Panc1 (cell line): ENCODE measurements around the gene SLC6A6. TPM values are rescaled to one million over a fixed set of nuclear protein-coding genes. Genes with fewer than 3 reads are reported as not detected.
A peak's percentile ranks its signal among the peaks of the same experiment; 100 is the strongest.

Experiments
- ATAC-seq: fragments of 200-7000 bp; cut with Tn5 transposase; 2 replicates; pipeline ENCODE4 v1.9.1; 2020; ENCODE audit warnings: mild to moderate bottlenecking, moderate library complexity
- BruUV-seq: library from RNA; stranded (reverse); fragments of 400-500 nt; replicated peaks from 2 replicates; lab custom pipeline; 2021; lab: Mats Ljungman, UMichigan
- CTCF ChIA-PET: fragments of 300-600 bp; sonication (Branson Sonifier 250); formaldehyde crosslinking; loops from one replicate; lab custom pipeline; 2022; ENCODE audit warnings: antibody characterized with exemption; lab: Charles Lee
- POLR2A ChIA-PET: fragments of 300-600 bp; sonication (Branson Sonifier 250); formaldehyde crosslinking; loops from one replicate; lab custom pipeline; 2022; ENCODE audit warnings: antibody characterized with exemption; lab: Charles Lee
- DNase-seq: peaks from one replicate; pipeline ENCODE4 v3.0.0-alpha.2; 2010; ENCODE audit warnings: low read depth, low spot score
- H3K27ac ChIP-seq: 2 replicates; pipeline ENCODE4 v1.5.1; 2011; ENCODE audit warnings: mild to moderate bottlenecking, low read length, inconsistent platforms
- H3K27me3 ChIP-seq: fragments of 200-500 bp; sonication (Bioruptor generic); 2 replicates; pipeline ENCODE4 v1.6.0; 2014; ENCODE audit warnings: low read length, inconsistent platforms; ENCODE audit not compliant: control insufficient read depth, insufficient read depth
- H3K36me3 ChIP-seq: fragments of 200-500 bp; sonication (Bioruptor generic); 2 replicates; pipeline ENCODE4 v1.5.1; 2014; ENCODE audit warnings: inconsistent platforms, mild to moderate bottlenecking, low read length, moderate library complexity; ENCODE audit not compliant: control insufficient read depth, insufficient read depth
- H3K4me1 ChIP-seq: 2 replicates; pipeline ENCODE4 v1.5.1; 2011; ENCODE audit warnings: inconsistent platforms, mild to moderate bottlenecking, low read length, moderate library complexity; ENCODE audit not compliant: control insufficient read depth, insufficient read depth
- H3K4me3 ChIP-seq, 2 experiments: 2 replicates each; pipeline ENCODE4 v1.5.1; 2011 to 2012; ENCODE audit warnings: low read depth in 2 of 2, low read length in 2 of 2, mild to moderate bottlenecking in 2 of 2, inconsistent platforms in 1 of 2, moderate library complexity in 1 of 2
- H3K9me3 ChIP-seq: fragments of 200-500 bp; sonication (Bioruptor generic); 2 replicates; pipeline ENCODE4 v1.5.1; 2014; ENCODE audit warnings: low read depth, mild to moderate bottlenecking, inconsistent platforms, low read length, moderate library complexity; ENCODE audit not compliant: control insufficient read depth, insufficient read depth
- POLR2AphosphoS5 ChIP-seq: IDR thresholded peaks from 2 replicates; pipeline ENCODE4 v1.6.1; 2012; ENCODE audit warnings: mild to moderate bottlenecking, low read depth, low read length, moderate library complexity
- SIN3A ChIP-seq: IDR thresholded peaks from 2 replicates; pipeline ENCODE4 v1.6.1; 2012; ENCODE audit warnings: low read depth, mild to moderate bottlenecking, low read length, moderate library complexity, borderline replicate concordance; ENCODE audit not compliant: insufficient read depth
- TCF7L2 ChIP-seq: IDR thresholded peaks from 2 replicates; pipeline ENCODE4 v1.6.1; 2011; ENCODE audit warnings: mild to moderate bottlenecking, low read depth, low read length, inconsistent platforms
- in situ Hi-C: cut with HindIII; loops from 2 replicates; pipeline ENCODE4 v1.10.0; 2016; ENCODE audit warnings: low sequenced_read_pairs, low pct_unique_long_range_greater_than_20kb
- intact Hi-C: fragments of 100-400 bp; cut with micrococcal nuclease; formaldehyde crosslinking; loops from one replicate; pipeline ENCODE4 v1.10.0; 2022; ENCODE audit not compliant: unreplicated experiment
- total RNA-seq: library from RNA; stranded (reverse); gene quantifications from one replicate; pipeline ENCODE4 v1.2.1, GENCODE V29; 2021; ENCODE audit not compliant: unreplicated experiment
- TF ChIP-seq, protein P1 (sequence below), 2 experiments: IDR thresholded peaks; 2 replicates each; pipeline ENCODE4 v1.6.1; 2011 to 2012; ENCODE audit warnings: low read depth in 2 of 2, control low read depth in 1 of 2, low read length in 1 of 2, mild to moderate bottlenecking in 1 of 2, moderate library complexity in 1 of 2; ENCODE audit not compliant: insufficient read depth in 1 of 2
- TF ChIP-seq, protein P2 (sequence below): fragments of 450-650 bp; IDR thresholded peaks from 2 replicates; pipeline ENCODE4 v1.5.1; 2017; ENCODE audit warnings: mild to moderate bottlenecking

SLC6A6 gene
- total RNA-seq, 1 experiment from 2014 or later = 61.0 TPM

DNA sequence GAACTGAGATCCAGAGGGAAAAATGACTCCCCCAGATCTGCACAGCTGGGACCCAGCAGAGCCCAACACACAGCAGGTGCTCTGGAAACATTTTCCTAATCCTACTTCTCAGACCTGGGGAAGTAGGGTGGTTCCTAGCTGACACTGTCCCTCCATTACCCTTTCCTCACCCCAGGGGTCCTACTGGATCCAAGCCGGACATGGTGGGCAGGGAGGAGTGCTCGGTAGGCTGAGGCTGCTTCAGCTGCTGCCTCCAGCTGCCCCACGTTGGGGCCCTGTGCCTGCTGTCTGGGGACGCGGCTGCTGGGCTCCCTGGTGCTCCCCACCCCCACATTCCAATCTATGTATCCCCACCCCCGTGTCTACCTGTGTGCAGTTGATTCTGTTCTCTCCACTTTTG lies 29.8 kb upstream of the SLC6A6 start:
- Histone ChIP-seq H3K27me3 (no peaks in the 10 kb centered on the region), H3K27ac (peak overlapping the region; percentile 44), H3K36me3 (no peaks in the 10 kb centered on the region), H3K4me1 (peaks cover 34% of the 10 kb centered on the region), H3K4me3 (no peak overlapping the region), H3K9me3 (no peaks in the 10 kb centered on the region)
- DNase-seq (no peak), ATAC-seq (no peak)
- CTCF ChIA-PET = no interaction called here
- BruUV-seq = no TSS peak
- in situ Hi-C loops (no loop called here), intact Hi-C loops (no loop called here)
- TF ChIP-seq, protein P1, sequence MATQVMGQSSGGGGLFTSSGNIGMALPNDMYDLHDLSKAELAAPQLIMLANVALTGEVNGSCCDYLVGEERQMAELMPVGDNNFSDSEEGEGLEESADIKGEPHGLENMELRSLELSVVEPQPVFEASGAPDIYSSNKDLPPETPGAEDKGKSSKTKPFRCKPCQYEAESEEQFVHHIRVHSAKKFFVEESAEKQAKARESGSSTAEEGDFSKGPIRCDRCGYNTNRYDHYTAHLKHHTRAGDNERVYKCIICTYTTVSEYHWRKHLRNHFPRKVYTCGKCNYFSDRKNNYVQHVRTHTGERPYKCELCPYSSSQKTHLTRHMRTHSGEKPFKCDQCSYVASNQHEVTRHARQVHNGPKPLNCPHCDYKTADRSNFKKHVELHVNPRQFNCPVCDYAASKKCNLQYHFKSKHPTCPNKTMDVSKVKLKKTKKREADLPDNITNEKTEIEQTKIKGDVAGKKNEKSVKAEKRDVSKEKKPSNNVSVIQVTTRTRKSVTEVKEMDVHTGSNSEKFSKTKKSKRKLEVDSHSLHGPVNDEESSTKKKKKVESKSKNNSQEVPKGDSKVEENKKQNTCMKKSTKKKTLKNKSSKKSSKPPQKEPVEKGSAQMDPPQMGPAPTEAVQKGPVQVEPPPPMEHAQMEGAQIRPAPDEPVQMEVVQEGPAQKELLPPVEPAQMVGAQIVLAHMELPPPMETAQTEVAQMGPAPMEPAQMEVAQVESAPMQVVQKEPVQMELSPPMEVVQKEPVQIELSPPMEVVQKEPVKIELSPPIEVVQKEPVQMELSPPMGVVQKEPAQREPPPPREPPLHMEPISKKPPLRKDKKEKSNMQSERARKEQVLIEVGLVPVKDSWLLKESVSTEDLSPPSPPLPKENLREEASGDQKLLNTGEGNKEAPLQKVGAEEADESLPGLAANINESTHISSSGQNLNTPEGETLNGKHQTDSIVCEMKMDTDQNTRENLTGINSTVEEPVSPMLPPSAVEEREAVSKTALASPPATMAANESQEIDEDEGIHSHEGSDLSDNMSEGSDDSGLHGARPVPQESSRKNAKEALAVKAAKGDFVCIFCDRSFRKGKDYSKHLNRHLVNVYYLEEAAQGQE (IDR thresholded peaks at IDR 0.05; ENCODE audit: insufficient read depth in 1 of 2, low read depth in 2 of 2, low read length in 1 of 2) = no peak
- no peak for TF ChIP-seq POLR2AphosphoS5
- no peak for TF ChIP-seq TCF7L2
- TF ChIP-seq, protein P2, sequence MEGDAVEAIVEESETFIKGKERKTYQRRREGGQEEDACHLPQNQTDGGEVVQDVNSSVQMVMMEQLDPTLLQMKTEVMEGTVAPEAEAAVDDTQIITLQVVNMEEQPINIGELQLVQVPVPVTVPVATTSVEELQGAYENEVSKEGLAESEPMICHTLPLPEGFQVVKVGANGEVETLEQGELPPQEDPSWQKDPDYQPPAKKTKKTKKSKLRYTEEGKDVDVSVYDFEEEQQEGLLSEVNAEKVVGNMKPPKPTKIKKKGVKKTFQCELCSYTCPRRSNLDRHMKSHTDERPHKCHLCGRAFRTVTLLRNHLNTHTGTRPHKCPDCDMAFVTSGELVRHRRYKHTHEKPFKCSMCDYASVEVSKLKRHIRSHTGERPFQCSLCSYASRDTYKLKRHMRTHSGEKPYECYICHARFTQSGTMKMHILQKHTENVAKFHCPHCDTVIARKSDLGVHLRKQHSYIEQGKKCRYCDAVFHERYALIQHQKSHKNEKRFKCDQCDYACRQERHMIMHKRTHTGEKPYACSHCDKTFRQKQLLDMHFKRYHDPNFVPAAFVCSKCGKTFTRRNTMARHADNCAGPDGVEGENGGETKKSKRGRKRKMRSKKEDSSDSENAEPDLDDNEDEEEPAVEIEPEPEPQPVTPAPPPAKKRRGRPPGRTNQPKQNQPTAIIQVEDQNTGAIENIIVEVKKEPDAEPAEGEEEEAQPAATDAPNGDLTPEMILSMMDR = no peak
- no peak for TF ChIP-seq SIN3A
- POLR2A ChIA-PET = no interaction called here

- TF ChIP-seq POLR2AphosphoS5 (no peak), SIN3A (no peak), TCF7L2 (no peak)
- TF ChIP-seq, protein P1 (IDR thresholded peaks at IDR 0.05; ENCODE audit: insufficient read depth in 1 of 2, low read depth in 2 of 2, low read length in 1 of 2) = no peak
- TF ChIP-seq, protein P2 = no peak
- H3K4me3 ChIP-seq = no peak overlapping the region
- POLR2A ChIA-PET = interaction anchor here (0.6 kb wide), 1 partner anchor 17 kb away, joined by 4 read pairs; no protein-coding TSS in a partner anchor
- H3K27ac ChIP-seq = no peak overlapping the region
- in situ Hi-C loops (no loop called here), intact Hi-C loops (no loop called here)
- CTCF ChIA-PET = interaction anchor here (0.7 kb wide), 1 partner anchor 478 kb away, joined by 3 read pairs; no protein-coding TSS in a partner anchor
- no peaks in the 10 kb centered on the region for H3K36me3 ChIP-seq
- no peaks in the 10 kb centered on the region for H3K27me3 ChIP-seq
- DNase-seq (no peak), ATAC-seq (no peak)
- no peaks in the 10 kb centered on the region for H3K9me3 ChIP-seq
- BruUV-seq = no TSS peak
- peaks cover 34% of the 10 kb centered on the region for H3K4me1 ChIP-seq
Observed at GRCh38 chr3:14373753-14374376, 28.5 kb upstream of the SLC6A6 start.
